Stimulated activated CD4-positive, alpha-beta T cell treated with anti-CD3 and anti-CD28 coated beads, Interleukin-15, amount 100 ng/mL, for 1 hour (primary cell): ENCODE data around the gene MPPED2.

ENCODE experiments used
- DNase-seq, 2 donors: peaks; one replicate each; pipeline ENCODE4 v3.0.0-alpha.2; 2020; ENCODE audit warnings: low read depth in 1 of 2, low spot score in 1 of 2

The MPPED2 gene

GRCh38 chr11:30455025-30455424 lies 131.1 kb downstream of the MPPED2 start:
- no peak for DNase-seq

DNA sequence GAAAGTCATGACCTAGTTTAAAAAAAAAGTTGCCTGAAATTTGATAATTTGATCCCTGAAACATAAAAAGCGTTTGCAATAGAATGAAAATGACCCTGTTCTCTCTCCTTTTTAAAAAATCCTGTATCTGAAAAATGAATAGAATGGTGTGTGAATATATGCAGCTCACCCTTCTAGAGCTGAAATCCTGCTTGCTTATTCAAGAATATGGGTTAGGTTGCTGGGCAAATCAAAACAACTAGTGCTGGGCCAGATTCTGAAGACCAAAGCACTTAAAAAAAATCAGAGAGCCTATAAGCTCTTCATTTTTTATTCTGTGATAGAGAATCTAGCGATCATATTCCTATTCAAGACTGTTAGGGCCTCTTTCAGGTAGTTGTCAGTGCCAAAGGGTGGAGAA lies 131.6 kb downstream of the MPPED2 start:
- DNase-seq, result no peak

GRCh38 chr11:30454111-30454510 lies 132.0 kb downstream of the MPPED2 start:
- no peak for DNase-seq

DNA sequence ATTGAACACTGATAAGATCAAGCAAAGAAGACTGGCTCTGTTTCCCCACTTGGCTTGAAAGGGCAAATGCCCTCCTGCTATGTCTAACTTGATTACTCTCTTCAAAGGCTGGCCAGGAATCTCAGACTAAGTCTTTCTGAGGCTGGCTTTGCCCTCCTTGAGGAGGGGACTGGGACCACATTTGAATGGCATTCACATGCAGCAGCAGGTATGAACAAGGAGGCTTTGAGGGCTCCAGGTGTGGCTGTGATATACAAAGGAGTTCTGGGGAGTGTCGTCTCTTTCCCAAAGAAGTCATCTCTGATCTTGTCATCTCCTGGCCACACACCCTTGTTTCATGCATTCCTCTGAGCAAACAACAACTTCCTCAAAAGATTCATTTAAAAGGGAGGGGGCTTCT lies 132.4 kb downstream of the MPPED2 start:
- DNase-seq, result no peak

GRCh38 chr11:30452842-30453241 lies 133.3 kb downstream of the MPPED2 start:
- no peak for DNase-seq

- no peak for DNase-seq
Measured at GRCh38 chr11:30452114-30452513, 134.0 kb downstream of the MPPED2 start.

DNA sequence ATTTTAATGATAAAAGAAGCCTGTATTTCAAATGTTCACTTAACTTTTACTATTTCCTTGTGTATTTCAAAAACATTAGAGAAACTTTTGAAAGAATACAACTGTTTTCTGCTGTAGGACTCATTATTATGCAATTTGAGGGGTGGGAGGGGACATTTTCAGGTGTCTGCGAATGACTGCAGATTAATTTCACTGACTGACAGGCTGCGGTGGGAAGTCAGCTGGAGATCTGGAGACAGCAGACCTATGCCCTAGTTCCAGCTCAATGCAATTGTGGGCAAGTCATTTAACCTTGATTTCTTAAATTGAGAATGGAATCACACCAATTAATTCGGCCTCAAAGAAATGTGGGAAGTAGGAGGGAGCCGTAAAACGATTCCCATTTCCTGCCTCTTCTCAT lies 134.5 kb downstream of the MPPED2 start:
- DNase-seq, result no peak

- DNase-seq, result no peak
Measured at GRCh38 chr11:30451167-30451566, 135.0 kb downstream of the MPPED2 start.

- no peak for DNase-seq
Measured at GRCh38 chr11:30447058-30447640, 139.0 kb downstream of the MPPED2 start.

DNA sequence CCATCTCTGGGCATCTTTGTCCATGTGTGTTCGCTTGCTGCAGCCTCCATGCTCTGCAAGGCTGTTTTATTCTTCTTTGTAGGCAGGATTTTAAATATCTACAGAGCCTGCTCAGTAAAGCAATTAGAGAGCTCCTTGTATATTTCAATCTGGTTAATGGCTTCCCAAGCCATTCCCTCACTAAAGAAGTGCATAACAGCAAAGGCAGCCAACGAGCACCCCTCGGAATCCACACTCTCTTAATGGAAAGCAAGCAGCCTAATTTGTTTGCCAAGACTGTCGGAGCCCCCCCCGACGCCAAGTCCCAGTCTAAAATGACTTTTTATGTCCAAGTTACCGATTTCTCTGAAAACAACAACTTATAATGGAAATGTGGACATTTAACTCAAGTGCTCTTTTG lies 139.6 kb downstream of the MPPED2 start:
- no peak for DNase-seq

DNA sequence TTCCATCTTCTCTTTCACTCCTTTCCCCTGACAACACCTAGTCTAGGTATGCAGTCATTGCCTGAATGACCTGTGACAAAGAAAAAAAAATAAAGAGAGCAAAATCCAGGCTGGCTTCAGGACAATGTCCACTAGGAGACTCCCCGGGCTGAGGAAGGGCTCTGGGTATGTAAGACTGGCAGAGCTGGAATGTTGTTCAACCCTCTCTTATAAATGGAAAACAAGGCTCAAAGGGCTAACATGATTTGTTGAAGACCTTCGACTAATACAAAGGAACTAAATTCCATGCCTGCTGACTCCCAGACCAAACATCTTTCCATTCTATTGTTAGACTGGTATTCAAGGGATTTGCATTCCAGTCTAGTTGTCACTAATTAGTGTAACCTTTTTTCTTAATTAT lies 141.1 kb downstream of the MPPED2 start:
- DNase-seq, result no peak

GRCh38 chr11:30440510-30440909 lies 145.6 kb downstream of the MPPED2 start:
- no peak for DNase-seq

DNA sequence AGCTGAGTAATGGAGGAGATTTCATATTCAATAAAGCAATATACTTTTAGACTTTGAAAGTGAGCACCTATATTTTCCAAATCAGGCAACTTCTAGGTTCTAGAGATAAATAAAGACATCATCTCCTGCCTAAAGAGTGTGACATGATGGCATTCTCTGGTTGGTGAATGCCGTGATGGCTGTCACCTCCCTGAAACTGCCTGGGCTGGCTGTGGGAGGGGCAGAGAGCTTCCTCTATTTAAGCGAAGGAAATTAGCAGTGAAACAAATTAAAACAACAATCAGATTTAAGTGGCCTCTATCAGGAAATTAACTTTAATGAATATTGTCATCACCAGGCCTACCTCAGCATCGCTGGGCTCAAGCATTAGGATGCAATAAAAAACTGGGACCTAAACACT lies 149.4 kb downstream of the MPPED2 start:
- DNase-seq, result no peak

DNA sequence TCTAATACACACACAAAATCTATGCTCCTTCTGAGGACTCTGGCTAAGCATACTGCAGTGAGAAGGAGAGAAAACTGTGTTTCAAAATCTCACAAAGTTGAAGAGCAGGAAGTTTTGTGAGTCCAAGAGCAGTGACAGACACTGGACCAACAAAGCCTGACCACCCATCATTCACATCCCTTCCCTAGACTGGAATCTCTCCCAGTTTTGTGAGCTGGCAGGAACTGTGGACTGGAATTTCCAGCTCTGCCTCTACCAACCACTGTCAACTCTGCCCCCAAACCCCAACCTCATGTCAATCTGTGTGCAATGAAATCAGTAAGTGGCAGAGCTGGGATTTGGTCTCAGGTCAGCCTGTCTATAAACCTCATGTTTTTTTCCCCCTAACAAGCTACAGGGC lies 150.7 kb downstream of the MPPED2 start:
- DNase-seq, result no peak

GRCh38 chr11:30434901-30435300 lies 151.3 kb downstream of the MPPED2 start:
- no peak for DNase-seq

DNA sequence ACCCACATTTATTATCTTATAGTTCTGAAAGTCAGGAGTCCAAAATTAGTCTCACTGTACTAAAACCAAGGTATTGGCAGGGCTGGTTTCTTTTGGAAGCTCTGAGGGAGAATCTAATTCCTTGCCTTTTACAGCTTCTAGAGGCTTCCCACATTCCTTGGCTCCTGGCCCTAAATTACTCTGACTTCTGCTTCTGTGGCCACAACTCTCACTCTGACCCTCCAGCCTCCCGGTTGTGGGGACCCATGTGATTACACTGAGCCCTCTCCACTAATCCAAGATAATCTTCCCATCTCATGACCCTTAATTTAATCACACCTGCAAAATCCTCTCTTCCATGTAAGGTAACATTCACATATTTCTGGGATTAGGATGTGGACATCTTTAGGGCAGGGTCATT lies 152.3 kb downstream of the MPPED2 start:
- DNase-seq, result no peak

- no peak for DNase-seq
Measured at GRCh38 chr11:30432716-30433115, 153.4 kb downstream of the MPPED2 start.

- no peak for DNase-seq
Measured at GRCh38 chr11:30432178-30432577, 154.0 kb downstream of the MPPED2 start.

GRCh38 chr11:30431127-30431814 lies 154.9 kb downstream of the MPPED2 start:
- no peak for DNase-seq

GRCh38 chr11:30429550-30429949 lies 156.6 kb downstream of the MPPED2 start:
- no peak for DNase-seq

DNA sequence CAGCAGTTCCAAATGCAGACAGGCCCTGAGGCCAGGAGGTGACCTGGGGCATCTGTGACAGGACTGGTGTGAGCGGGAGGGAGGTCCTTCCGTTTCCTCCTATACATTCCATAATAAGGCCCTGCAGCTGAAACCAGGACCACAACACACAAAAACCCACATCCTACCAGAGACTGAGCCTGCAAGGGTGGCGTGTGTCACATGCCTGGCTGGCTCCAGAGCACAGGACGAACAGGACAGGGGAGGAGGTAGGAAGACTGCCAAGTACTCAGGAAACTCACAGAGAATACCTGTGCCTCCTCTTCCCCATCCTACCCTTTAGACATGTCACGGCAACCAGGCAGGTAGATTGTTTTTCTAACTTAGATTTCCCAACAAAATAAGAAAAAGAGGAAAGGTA lies 159.4 kb downstream of the MPPED2 start:
- no peak for DNase-seq

DNA sequence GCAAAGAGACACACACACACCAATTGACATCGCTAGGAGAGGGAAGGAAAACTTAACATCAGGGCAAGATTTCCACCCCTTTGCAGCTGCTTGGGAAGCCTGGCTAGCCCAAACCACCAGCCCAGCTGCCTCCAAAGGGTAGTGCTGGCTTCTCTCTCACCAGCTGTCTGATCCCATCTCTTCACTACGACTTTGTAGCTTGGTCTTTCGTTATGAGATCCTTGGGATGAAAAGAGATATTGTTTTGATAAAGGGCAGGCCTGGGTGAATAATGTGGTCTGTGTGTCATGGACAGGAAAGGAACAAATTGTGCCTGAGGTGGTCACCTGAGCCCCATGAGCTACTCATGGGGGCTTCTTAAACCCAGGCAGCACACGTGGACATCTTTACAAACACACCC lies 161.3 kb downstream of the MPPED2 start:
- no peak for DNase-seq

DNA sequence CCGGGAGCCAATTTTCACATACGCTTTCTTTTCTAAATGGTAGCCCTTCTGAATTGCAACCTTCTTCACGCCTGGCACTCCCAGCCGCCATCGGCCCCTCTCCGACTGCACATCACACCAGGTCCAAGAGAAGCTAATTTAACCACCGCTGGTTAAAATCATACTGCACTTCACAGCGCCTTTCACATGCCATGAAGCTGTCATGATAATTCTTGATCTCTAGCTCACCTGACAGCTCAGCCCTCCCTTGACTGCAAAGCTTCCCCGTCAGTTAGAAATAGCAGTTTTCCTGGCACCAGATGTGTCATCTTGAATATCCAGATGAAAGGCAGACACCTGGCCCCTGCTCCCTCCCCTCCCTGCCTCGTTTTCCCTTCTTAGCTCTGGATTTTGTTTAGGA lies 161.8 kb downstream of the MPPED2 start:
- DNase-seq, result no peak
